Activated CD8-positive, alpha-beta T cell treated with anti-CD3 and anti-CD28 coated beads, Interleukin-2, amount 10 ng/mL, durations not matched to agents 7 days and 5 days (primary cell): Measurements from ENCODE around the gene TARM1. TPM values are rescaled to one million over a fixed set of nuclear protein-coding genes. Genes with fewer than 3 reads are reported as not detected.
"Not testable (repeated sequence)": the region's sequence is repeated elsewhere in the genome, so short reads cannot be mapped to it uniquely, and the experiment has no call there.

Source experiments
- ATAC-seq: fragments of 150-1000 bp; cut with Tn5 transposase; one replicate; pipeline ENCODE4 v1.10.0; 2021; ENCODE audit warnings: moderate library complexity
- CTCF ChIA-PET: fragments of 350-600 bp; sonication (Branson Sonifier 250); formaldehyde crosslinking; loops from one replicate; lab custom pipeline; 2021; ENCODE audit warnings: antibody characterized with exemption; lab: Charles Lee
- POLR2A ChIA-PET: fragments of 350-600 bp; sonication (Branson Sonifier 250); formaldehyde crosslinking; loops from one replicate; lab custom pipeline; 2021; ENCODE audit warnings: antibody characterized with exemption; lab: Charles Lee
- DNase-seq: peaks from one replicate; pipeline ENCODE4 v3.0.0-alpha.2; 2020
- H3K27ac Mint-ChIP-seq: one replicate; pipeline ENCODE4 v1.8.0; 2021; ENCODE audit warnings: mild to moderate bottlenecking, mixed read lengths
- H3K27me3 Mint-ChIP-seq: one replicate; pipeline ENCODE4 v1.8.0; 2021; ENCODE audit warnings: low read depth, mixed read lengths
- H3K36me3 Mint-ChIP-seq: one replicate; pipeline ENCODE4 v1.8.0; 2021; ENCODE audit warnings: low read depth, mixed read lengths
- H3K4me1 Mint-ChIP-seq: one replicate; pipeline ENCODE4 v1.8.0; 2021; ENCODE audit warnings: low read depth, mixed read lengths
- H3K4me3 Mint-ChIP-seq: one replicate; pipeline ENCODE4 v1.8.0; 2021; ENCODE audit warnings: mild to moderate bottlenecking, mixed read lengths
- H3K9me3 Mint-ChIP-seq: one replicate; pipeline ENCODE4 v1.8.0; 2022; ENCODE audit warnings: mixed read lengths; ENCODE audit not compliant: insufficient read depth
- total RNA-seq, 2 experiments: library from RNA; stranded (reverse); gene quantifications; one replicate each; pipeline ENCODE4 v1.2.3, GENCODE V29; 2021

The TARM1 gene
- total RNA-seq, 2 experiments from 2014 or later, result not detected

GRCh38 chr19:54099190-54099902 is 18.2 kb upstream of the TARM1 start:
- no peaks in the 10 kb centered on the region for H3K9me3 Mint-ChIP-seq
- no peak overlapping the region for H3K4me3 Mint-ChIP-seq
- POLR2A ChIA-PET, result interaction anchor here (1.3 kb wide), 1 partner anchor 16 kb away, joined by 3 read pairs; the partner anchor contains the start of genes PRPF31 and TFPT
- ATAC-seq, result no peak
- DNase-seq, result no peak
- H3K4me1 Mint-ChIP-seq, result peaks cover 33% of the 10 kb centered on the region
- no peak overlapping the region for H3K27ac Mint-ChIP-seq
- peaks cover 3% of the 10 kb centered on the region for H3K36me3 Mint-ChIP-seq
- peaks cover 9% of the 10 kb centered on the region for H3K27me3 Mint-ChIP-seq
- CTCF ChIA-PET, result no interaction called here

DNA sequence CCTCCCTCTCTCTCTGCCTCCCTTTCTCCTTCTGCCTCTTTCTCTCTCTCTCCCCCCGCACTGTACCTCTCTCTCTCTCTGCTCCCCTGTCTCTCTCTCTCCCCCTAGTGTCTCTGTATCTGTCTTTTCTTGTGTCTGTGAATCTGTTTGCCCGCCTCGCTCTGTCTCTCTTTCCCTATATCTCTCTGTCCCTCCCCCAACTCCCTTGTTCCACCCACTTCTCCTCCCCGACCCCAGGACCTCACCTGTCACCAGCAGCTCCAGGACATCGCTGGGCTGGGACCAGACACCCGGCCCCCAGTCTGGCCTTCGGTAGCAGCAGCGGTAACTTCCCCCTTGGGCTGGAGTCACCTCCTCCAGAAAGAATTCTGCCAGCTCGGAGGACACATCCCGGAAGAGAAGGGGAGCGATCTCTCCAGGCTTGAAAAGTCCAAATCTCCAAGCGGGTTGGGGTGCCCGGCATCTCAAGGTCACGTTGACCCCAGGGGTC is 15.5 kb upstream of the TARM1 start:
- no peaks in the 10 kb centered on the region for H3K36me3 Mint-ChIP-seq
- peaks cover 23% of the 10 kb centered on the region for H3K4me1 Mint-ChIP-seq
- no peak overlapping the region for H3K27ac Mint-ChIP-seq
- ChIA-PET CTCF (interaction anchor here (1.5 kb wide), 1 partner anchor 385 kb away, joined by 3 read pairs; no protein-coding TSS in a partner anchor), POLR2A (interaction anchor here (0.6 to 1.4 kb wide), 3 partner anchors 19 to 104 kb away, joined by 3 to 4 read pairs (median 3); partner anchors contain the start of genes CNOT3, PRPF31, RPS9 and TFPT)
- ATAC-seq, result peak; percentile 55
- H3K9me3 Mint-ChIP-seq, result no peaks in the 10 kb centered on the region
- peak overlapping the region; percentile 35 for H3K4me3 Mint-ChIP-seq
- H3K27me3 Mint-ChIP-seq, result peaks cover 15% of the 10 kb centered on the region
- DNase-seq, result no peak

GRCh38 chr19:54095859-54096616 is 14.9 kb upstream of the TARM1 start:
- ATAC-seq (peak; percentile 84), DNase-seq (peak; percentile 64)
- Mint-ChIP-seq H3K27ac (peak overlapping the region; percentile 76), H3K4me1 (peaks cover 20% of the 10 kb centered on the region), H3K4me3 (peak overlapping the region; percentile 52), H3K27me3 (peaks cover 15% of the 10 kb centered on the region)
- not testable (repeated sequence) for H3K36me3 Mint-ChIP-seq, H3K9me3 Mint-ChIP-seq
- POLR2A ChIA-PET, result interaction anchor here (0.9 to 1.4 kb wide), 3 partner anchors 20 to 105 kb away, joined by 3 to 5 read pairs (median 4); partner anchors contain the start of genes CNOT3, PRPF31 and TFPT
- CTCF ChIA-PET, result interaction anchor here (1.5 to 2.0 kb wide), 2 partner anchors 66 to 385 kb away, joined by 3 to 6 read pairs; no protein-coding TSS in a partner anchor

GRCh38 chr19:54095136-54095858 is 14.1 kb upstream of the TARM1 start:
- CTCF ChIA-PET, result interaction anchor here (1.3 to 2.0 kb wide), 2 partner anchors 42 to 65 kb away, joined by 3 to 6 read pairs; no protein-coding TSS in a partner anchor
- ATAC-seq (no peak), DNase-seq (no peak)
- H3K4me3 Mint-ChIP-seq, result peak overlapping the region; percentile 52
- H3K27ac Mint-ChIP-seq, result no peak overlapping the region
- H3K36me3 Mint-ChIP-seq, result no peaks in the 10 kb centered on the region
- peaks cover 20% of the 10 kb centered on the region for H3K4me1 Mint-ChIP-seq
- peaks cover 15% of the 10 kb centered on the region for H3K27me3 Mint-ChIP-seq
- H3K9me3 Mint-ChIP-seq, result no peaks in the 10 kb centered on the region
- POLR2A ChIA-PET, result interaction anchor here (0.9 to 1.4 kb wide), 3 partner anchors 20 to 106 kb away, joined by 3 to 5 read pairs (median 4); partner anchors contain the start of genes CNOT3, PRPF31 and TFPT

- peaks cover 15% of the 10 kb centered on the region for H3K27me3 Mint-ChIP-seq
- ChIA-PET CTCF (interaction anchor here (1.3 to 2.0 kb wide), 2 partner anchors 42 to 64 kb away, joined by 3 to 6 read pairs; no protein-coding TSS in a partner anchor), POLR2A (interaction anchor here (1.4 kb wide), 1 partner anchor 106 kb away, joined by 5 read pairs; no protein-coding TSS in a partner anchor)
- H3K4me1 Mint-ChIP-seq, result peaks cover 20% of the 10 kb centered on the region
- no peak for ATAC-seq
- no peaks in the 10 kb centered on the region for H3K9me3 Mint-ChIP-seq
- no peak for DNase-seq
- H3K36me3 Mint-ChIP-seq, result no peaks in the 10 kb centered on the region
- H3K4me3 Mint-ChIP-seq, result no peak overlapping the region
- no peak overlapping the region for H3K27ac Mint-ChIP-seq
Observed at GRCh38 chr19:54094426-54095000, 13.3 kb upstream of the TARM1 start.

GRCh38 chr19:54084410-54084809 is 3.2 kb upstream of the TARM1 start:
- Mint-ChIP-seq H3K4me3 (no peak overlapping the region), H3K9me3 (peaks cover 6% of the 10 kb centered on the region), H3K27me3 (no peaks in the 10 kb centered on the region), H3K27ac (no peak overlapping the region), H3K36me3 (no peaks in the 10 kb centered on the region), H3K4me1 (no peaks in the 10 kb centered on the region)
- DNase-seq (no peak), ATAC-seq (no peak)
- ChIA-PET POLR2A (no interaction called here), CTCF (no interaction called here)

DNA sequence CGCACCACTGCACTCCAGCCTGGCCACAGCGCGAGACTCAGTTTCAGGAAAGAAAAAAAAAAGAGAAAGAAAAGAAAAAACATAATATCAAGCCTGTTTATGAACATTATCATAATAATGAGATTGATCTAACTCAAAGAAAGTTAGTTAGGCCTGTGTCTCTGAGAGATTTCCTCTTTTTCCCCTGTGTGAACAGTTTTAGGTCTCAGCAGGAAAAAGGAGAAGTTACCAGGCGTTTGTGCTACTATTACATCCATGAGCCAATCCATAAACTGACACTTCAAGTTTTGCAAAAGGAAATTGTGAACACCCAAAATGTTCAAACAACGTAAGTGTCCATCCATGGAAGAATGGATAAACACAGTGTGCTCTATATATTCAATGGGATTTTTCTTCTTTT is 3.8 kb downstream of the TARM1 start:
- Mint-ChIP-seq H3K27me3 (no peaks in the 10 kb centered on the region), H3K4me1 (no peaks in the 10 kb centered on the region), H3K27ac (no peak overlapping the region), H3K9me3 (no peaks in the 10 kb centered on the region), H3K4me3 (no peak overlapping the region), H3K36me3 (no peaks in the 10 kb centered on the region)
- ChIA-PET POLR2A (no interaction called here), CTCF (no interaction called here)
- ATAC-seq (no peak), DNase-seq (no peak)

- ChIA-PET CTCF (no interaction called here), POLR2A (no interaction called here)
- ATAC-seq, result no peak
- no peak overlapping the region for H3K27ac Mint-ChIP-seq
- no peaks in the 10 kb centered on the region for H3K4me1 Mint-ChIP-seq
- no peak for DNase-seq
- no peaks in the 10 kb centered on the region for H3K36me3 Mint-ChIP-seq
- H3K9me3 Mint-ChIP-seq, result no peaks in the 10 kb centered on the region
- H3K4me3 Mint-ChIP-seq, result no peak overlapping the region
- no peaks in the 10 kb centered on the region for H3K27me3 Mint-ChIP-seq
Observed at GRCh38 chr19:54074851-54075250, 6.3 kb downstream of the TARM1 start.

GRCh38 chr19:54073829-54074228 is 7.3 kb downstream of the TARM1 start:
- CTCF ChIA-PET, result no interaction called here
- POLR2A ChIA-PET, result no interaction called here
- Mint-ChIP-seq H3K27ac (no peak overlapping the region), H3K4me3 (no peak overlapping the region), H3K4me1 (no peaks in the 10 kb centered on the region), H3K9me3 (no peaks in the 10 kb centered on the region), H3K36me3 (no peaks in the 10 kb centered on the region), H3K27me3 (no peaks in the 10 kb centered on the region)
- ATAC-seq, result no peak
- DNase-seq, result no peak

DNA sequence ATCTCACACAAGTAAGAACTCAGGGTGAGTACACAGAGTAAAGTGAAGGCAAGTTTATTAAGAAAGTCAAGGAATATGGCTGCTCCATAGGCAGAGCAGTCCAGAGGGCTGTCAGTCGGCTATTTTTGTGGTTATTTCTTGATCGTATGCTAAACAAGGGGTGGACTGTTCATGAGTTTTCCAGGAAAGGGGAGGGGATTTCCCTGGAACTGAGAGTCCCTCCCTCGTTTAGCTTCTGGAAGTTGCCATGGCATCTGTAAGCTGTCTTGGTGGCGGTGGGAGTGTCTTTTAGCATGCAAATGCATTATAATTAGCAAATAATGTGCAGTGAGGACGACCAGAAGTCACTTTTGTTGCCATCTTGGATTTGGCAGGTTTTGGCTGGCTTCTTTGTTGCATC is 11.7 kb downstream of the TARM1 start:
- no peak for DNase-seq
- POLR2A ChIA-PET, result no interaction called here
- CTCF ChIA-PET, result no interaction called here
- H3K4me3 Mint-ChIP-seq, result no peak overlapping the region
- H3K9me3 Mint-ChIP-seq, result no peaks in the 10 kb centered on the region
- ATAC-seq, result no peak
- no peaks in the 10 kb centered on the region for H3K36me3 Mint-ChIP-seq
- no peak overlapping the region for H3K27ac Mint-ChIP-seq
- H3K4me1 Mint-ChIP-seq, result no peaks in the 10 kb centered on the region
- no peaks in the 10 kb centered on the region for H3K27me3 Mint-ChIP-seq
